H1 (cell line): ENCODE measurements around the gene TBC1D32. TPM values are rescaled to one million over a fixed set of nuclear protein-coding genes. Genes with fewer than 3 reads are reported as not detected.

Experiments used
- CTCF ChIA-PET: fragments of 300-600 bp; sonication (Branson Sonifier 250); formaldehyde crosslinking; loops from one replicate; lab custom pipeline; 2021; ENCODE audit not compliant: partially characterized antibody; lab: Charles Lee
- POLR2A ChIA-PET: fragments of 300-600 bp; sonication (Branson Sonifier 250); formaldehyde crosslinking; loops from one replicate; lab custom pipeline; 2021; ENCODE audit warnings: inconsistent platforms; ENCODE audit not compliant: partially characterized antibody; lab: Charles Lee
- DNase-seq, 2 experiments: peaks; one replicate each; pipeline versions ENCODE4 v3.0.0 to v3.0.0-alpha.2; 2010 to 2022; ENCODE audit warnings: low spot score in 2 of 2, low read depth in 1 of 2, mixed read lengths in 1 of 2
- FAIRE-seq: peaks from 2 replicates; lab custom pipeline; 2011; peaks lifted over from hg19 to GRCh38; lab: Jason Lieb, UNC
- H2AFZ ChIP-seq: 2 replicates; pipeline ENCODE4 v1.8.1; 2012; ENCODE audit warnings: low read length, inconsistent platforms
- H2AK5ac ChIP-seq: 2 replicates; pipeline ENCODE4 v1.6.1; 2013; ENCODE audit warnings: low read depth, low read length
- H2BK120ac ChIP-seq: replicated peaks from 2 replicates; pipeline ENCODE3; 2013; ENCODE audit warnings: low read depth, low read length, inconsistent platforms
- H2BK12ac ChIP-seq: 2 replicates; pipeline ENCODE4 v1.6.1; 2013; ENCODE audit warnings: low read depth, low read length
- H2BK15ac ChIP-seq: 2 replicates; pipeline ENCODE4 v1.6.1; 2013; ENCODE audit warnings: low read length
- H2BK20ac ChIP-seq: 2 replicates; pipeline ENCODE4 v1.6.1; 2013; ENCODE audit warnings: low read length
- H2BK5ac ChIP-seq: 2 replicates; pipeline ENCODE4 v1.6.1; 2013; ENCODE audit warnings: low read depth, low read length
- H3K14ac ChIP-seq: 2 replicates; pipeline ENCODE4 v1.6.1; 2013; ENCODE audit warnings: inconsistent platforms; ENCODE audit not compliant: insufficient read length
- H3K18ac ChIP-seq: 2 replicates; pipeline ENCODE4 v1.6.1; 2013; ENCODE audit warnings: low read length; ENCODE audit errors: extremely low read depth
- H3K23ac ChIP-seq: 2 replicates; pipeline ENCODE4 v1.6.1; 2013; ENCODE audit warnings: inconsistent platforms; ENCODE audit not compliant: insufficient read length
- H3K23me2 ChIP-seq: 2 replicates; pipeline ENCODE4 v1.6.1; 2013; ENCODE audit warnings: low read depth, low read length
- H3K27ac ChIP-seq: 2 replicates; pipeline ENCODE4 v1.6.1; 2011; ENCODE audit warnings: low read depth, low read length, inconsistent platforms
- H3K27me3 ChIP-seq, 4 experiments: replicated peaks in 1 of 4; 1 replicate in 1 of 4; 2 replicates in 3 of 4; pipeline versions ENCODE4 v1.6.1 to v1.8.1; 2011 to 2013; ENCODE audit warnings: low read length in 3 of 4, mild to moderate bottlenecking in 3 of 4, inconsistent platforms in 2 of 4, mixed read lengths in 2 of 4, moderate library complexity in 1 of 4; ENCODE audit not compliant: control insufficient read depth in 3 of 4, insufficient read depth in 3 of 4; ENCODE audit errors: extremely low read depth in 1 of 4
- H3K36me3 ChIP-seq, 4 experiments: 2 replicates each; pipeline versions ENCODE4 v1.6.1 to v1.8.1; 2011 to 2013; ENCODE audit warnings: mild to moderate bottlenecking in 4 of 4, low read length in 3 of 4, moderate library complexity in 2 of 4, control low read depth in 1 of 4, inconsistent platforms in 1 of 4; ENCODE audit not compliant: insufficient read depth in 4 of 4, control insufficient read depth in 2 of 4
- H3K4ac ChIP-seq: replicated peaks from 2 replicates; pipeline ENCODE3; 2013; ENCODE audit warnings: low read length, low read depth, mixed read lengths, inconsistent platforms; ENCODE audit not compliant: insufficient read length
- H3K4me1 ChIP-seq, 4 experiments: replicated peaks in 1 of 4; 1 replicate in 1 of 4; 2 replicates in 3 of 4; pipeline versions ENCODE4 v1.6.1 to v1.8.1; 2011 to 2013; ENCODE audit warnings: low read length in 3 of 4, inconsistent platforms in 2 of 4, mixed read lengths in 1 of 4; ENCODE audit not compliant: insufficient read depth in 4 of 4, control insufficient read depth in 3 of 4
- H3K4me2 ChIP-seq, 2 experiments: 2 replicates each; pipeline versions ENCODE4 v1.6.1 to v1.8.1; 2011 to 2013; ENCODE audit warnings: low read depth in 2 of 2, low read length in 2 of 2, control low read depth in 1 of 2, inconsistent platforms in 1 of 2, mild to moderate bottlenecking in 1 of 2; ENCODE audit not compliant: insufficient read depth in 1 of 2
- H3K4me3 ChIP-seq, 4 experiments: fragments of 200-600, 300-600 bp in 1 of 4; sonication (generic), shearing (Covaris generic), sonication (Bioruptor Twin) in 1 of 4; 2 replicates each; pipeline versions ENCODE4 v1.5.1 to v1.8.1; 2011 to 2016; ENCODE audit warnings: low read length in 4 of 4, low read depth in 3 of 4, control low read depth in 2 of 4, inconsistent platforms in 2 of 4, mild to moderate bottlenecking in 2 of 4, mixed read lengths in 1 of 4, moderate library complexity in 1 of 4; ENCODE audit not compliant: insufficient read depth in 2 of 4; ENCODE audit errors: extremely low read depth in 1 of 4
- H3K56ac ChIP-seq: replicated peaks from 2 replicates; pipeline ENCODE3; 2013; ENCODE audit warnings: low read depth, mild to moderate bottlenecking, mixed read lengths, low read length, inconsistent platforms; ENCODE audit not compliant: insufficient read length
- H3K79me1 ChIP-seq: 2 replicates; pipeline ENCODE4 v1.6.1; 2013; ENCODE audit warnings: low read depth, low read length, control low read depth
- H3K79me2 ChIP-seq, 2 experiments: 2 replicates each; pipeline versions ENCODE4 v1.6.1 to v1.8.1; 2012 to 2013; ENCODE audit warnings: low read length in 2 of 2, mild to moderate bottlenecking in 2 of 2, inconsistent platforms in 1 of 2; ENCODE audit not compliant: insufficient read depth in 2 of 2, control insufficient read depth in 1 of 2
- H3K9ac ChIP-seq, 4 experiments: replicated peaks in 1 of 4; 1 replicate in 1 of 4; 2 replicates in 3 of 4; pipeline versions ENCODE4 v1.6.1 to v1.8.1; 2011 to 2013; ENCODE audit warnings: low read depth in 3 of 4, low read length in 3 of 4, control low read depth in 2 of 4, mild to moderate bottlenecking in 2 of 4, moderate library complexity in 2 of 4, inconsistent platforms in 1 of 4; ENCODE audit errors: extremely low read depth in 1 of 4
- H3K9me3 ChIP-seq, 2 experiments: 2 replicates each; pipeline versions ENCODE4 v1.6.1 to v1.8.1; 2012 to 2013; ENCODE audit warnings: mild to moderate bottlenecking in 2 of 2, moderate library complexity in 2 of 2, control low read depth in 1 of 2, inconsistent platforms in 1 of 2, low read depth in 1 of 2, low read length in 1 of 2, mixed read lengths in 1 of 2; ENCODE audit not compliant: insufficient read depth in 2 of 2
- H4K20me1 ChIP-seq, 2 experiments: replicated peaks in 1 of 2; 2 replicates each; pipeline versions ENCODE3 to v1.8.1; 2011 to 2013; ENCODE audit warnings: inconsistent platforms in 2 of 2, low read length in 2 of 2, mild to moderate bottlenecking in 1 of 2; ENCODE audit not compliant: insufficient read depth in 2 of 2, control insufficient read depth in 1 of 2
- H4K5ac ChIP-seq: 2 replicates; pipeline ENCODE4 v1.6.1; 2013; ENCODE audit warnings: low read length, low read depth, mixed read lengths, inconsistent platforms; ENCODE audit not compliant: insufficient read length
- H4K8ac ChIP-seq: 2 replicates; pipeline ENCODE4 v1.8.0; 2013; ENCODE audit warnings: mild to moderate bottlenecking, moderate library complexity, low read length, inconsistent platforms; ENCODE audit not compliant: insufficient read depth; ENCODE audit errors: extremely low read depth
- H4K91ac ChIP-seq: replicated peaks from 2 replicates; pipeline ENCODE3; 2013; ENCODE audit warnings: low read length, mixed read lengths, inconsistent platforms; ENCODE audit not compliant: insufficient read length
- ASH2L ChIP-seq: fragments of 200-600, 300-600 bp; sonication (generic); IDR thresholded peaks from one replicate; pipeline ENCODE4 v1.7.1; 2017; ENCODE audit warnings: low read length
- HDAC2 ChIP-seq, 2 experiments: fragments of 300-600 bp in 1 of 2; sonication (generic) in 1 of 2; IDR thresholded peaks; 2 replicates each; pipeline ENCODE4 v1.6.1; 2011 to 2012; ENCODE audit warnings: low read depth in 2 of 2, low read length in 2 of 2, mild to moderate bottlenecking in 2 of 2, moderate library complexity in 2 of 2, borderline replicate concordance in 1 of 2, inconsistent platforms in 1 of 2
- NRF1 ChIP-seq: IDR thresholded peaks from 2 replicates; pipeline ENCODE4 v1.6.1; 2011; ENCODE audit warnings: mild to moderate bottlenecking, low read depth, low read length, improper control_type of control experiment
- RNF2 ChIP-seq: fragments of 200-900, 300-1000 bp; sonication (generic); IDR thresholded peaks from 2 replicates; pipeline ENCODE4 v1.7.1; 2016; ENCODE audit warnings: borderline replicate concordance, low read depth, mild to moderate bottlenecking, antibody characterized with exemption, low read length; ENCODE audit not compliant: poor library complexity, severe bottlenecking; ENCODE audit errors: missing control alignments
- SRF ChIP-seq: IDR thresholded peaks from 2 replicates; pipeline ENCODE4 v1.6.1; 2011; ENCODE audit warnings: mild to moderate bottlenecking, low read depth, low read length, moderate library complexity
- TCF12 ChIP-seq: IDR thresholded peaks from 2 replicates; pipeline ENCODE4 v1.6.1; 2011; ENCODE audit warnings: low read depth, mild to moderate bottlenecking, low read length
- TEAD4 ChIP-seq: IDR thresholded peaks from 2 replicates; pipeline ENCODE4 v1.6.1; 2012; ENCODE audit warnings: low read depth, low read length, inconsistent platforms, mixed read lengths
- WGBS, 2 experiments: shearing (Covaris generic) in 1 of 2; methylation state at CpG; one replicate each; pipeline versions ENCODE4 v1.1.6 to v1.1.7; 2013 to 2015; ENCODE audit warnings: low lambda C conversion rate in 2 of 2, mixed read lengths in 2 of 2, inconsistent platforms in 1 of 2, low coverage in 1 of 2, missing lambda C conversion rate in 1 of 2; ENCODE audit not compliant: insufficient replicate concordance in 2 of 2, insufficient coverage in 1 of 2, insufficient read length in 1 of 2; ENCODE audit errors: extremely low coverage in 1 of 2, missing lambda C conversion rate in 1 of 2; 5-methylcytosine and 5-hydroxymethylcytosine counted together
- polyA plus RNA-seq, 7 experiments: library from polyadenylated mRNA; depleted of rRNA in 3 of 7; stranded (reverse) in 5 of 7; unstranded in 2 of 7; fragments of >200 nt in 5 of 7; fragments of 200-250 nt in 2 of 7; gene quantifications; 1 replicate in 5 of 7; 2 replicates in 1 of 7; 4 replicates in 1 of 7; pipeline versions ENCODE4 v1.2.1 to v1.2.3, GENCODE V29; 2011 to 2013; ENCODE audit warnings: missing spikeins in 2 of 7, mixed read lengths in 2 of 7
- total RNA-seq: library from RNA; stranded (reverse); fragmentation: NEBNext Ultra II Directional; extraction: Animal tissue kit (Norgen Biotek cat#: 25700); gene quantifications from 2 replicates; pipeline ENCODE4 v1.2.1, GENCODE V29; 2021

The TBC1D32 gene
- total and polyA plus RNA-seq, 2 of the 8 experiments (the other 6 are each of a cell fraction or from before 2014, with no cell fraction given) = 5.3 to 7.1 TPM

DNA sequence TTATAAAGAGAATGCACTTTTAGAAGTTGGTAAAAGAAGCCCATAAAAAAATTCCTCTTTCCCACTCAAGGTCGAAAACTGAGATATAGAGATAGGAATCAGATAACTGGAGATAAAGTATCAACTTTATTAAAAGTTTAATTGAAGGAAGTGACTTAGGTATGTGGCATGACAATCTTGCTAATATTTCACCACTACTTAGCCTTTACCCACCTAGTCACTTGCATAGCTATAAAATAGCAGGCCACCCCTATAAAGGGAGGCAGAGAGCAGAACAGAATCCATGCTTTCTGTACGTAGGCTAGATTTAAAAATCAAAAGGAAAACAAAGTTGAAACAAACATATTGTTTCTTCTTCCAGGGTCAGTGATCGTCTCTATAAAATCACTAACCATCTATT lies 13.2 kb upstream of the TBC1D32 start:
- Histone ChIP-seq H2AFZ (no peak overlapping the region), H4K20me1 (no peaks in the 10 kb centered on the region), H3K23me2 (no peaks in the 10 kb centered on the region), H3K27me3 (no peaks in the 10 kb centered on the region), H2BK20ac (no peak overlapping the region), H3K4me3 (no peak overlapping the region), H2BK15ac (no peak overlapping the region), H3K23ac (no peak overlapping the region), H3K4ac (no peak overlapping the region), H3K4me2 (no peak overlapping the region), H3K18ac (no peak overlapping the region), H3K9ac (no peak overlapping the region), H2AK5ac (no peak overlapping the region), H3K36me3 (no peaks in the 10 kb centered on the region), H3K4me1 (no peaks in the 10 kb centered on the region), H3K56ac (no peak overlapping the region), H3K79me1 (no peaks in the 10 kb centered on the region), H2BK120ac (no peak overlapping the region), H3K9me3 (no peaks in the 10 kb centered on the region)
- DNase-seq (no peak), FAIRE-seq (no peak)
- WGBS, 2 experiments = 86% methylated on average over 3 of the region's 3 CpGs; no CpG with 5 or more reads in 1 of the 2 experiments
- POLR2A ChIA-PET = no interaction called here
- TF ChIP-seq ASH2L (no peak), NRF1 (no peak), SRF (no peak), HDAC2 (IDR thresholded peaks at IDR 0.05; ENCODE audit: borderline replicate concordance in 1 of 2, low read depth in 2 of 2, low read length in 2 of 2) (no peak), RNF2 (no peak), TEAD4 (no peak), TCF12 (no peak)
- TF ChIP-seq, all 59 proteins: peak for 0
- Histone ChIP-seq H3K27ac (no peak overlapping the region), H2BK5ac (no peak overlapping the region), H4K91ac (no peak overlapping the region), H3K79me2 (no peaks in the 10 kb centered on the region), H4K8ac (no peak overlapping the region), H4K5ac (no peak overlapping the region), H3K14ac (no peak overlapping the region), H2BK12ac (no peak overlapping the region)
- CTCF ChIA-PET = interaction anchor here (2.5 kb wide), 1 partner anchor 10 kb away, joined by 7 read pairs; no protein-coding TSS in a partner anchor
